Choroid plexus epithelial cell (primary cell): Measurements from ENCODE around the gene UTP18.
"Not testable (repeated sequence)": the region's sequence is repeated elsewhere in the genome, so short reads cannot be mapped to it uniquely, and the experiment has no call there.

Source experiments
- DNase-seq: peaks from one replicate; pipeline ENCODE4 v3.0.0-alpha.2; 2010; ENCODE audit warnings: low read depth
- H3K4me3 ChIP-seq: 2 replicates; pipeline ENCODE4 v1.5.1; 2011; ENCODE audit warnings: low read depth, mild to moderate bottlenecking, control low read depth, low read length, moderate library complexity
- TF ChIP-seq, protein P1 (sequence below): conservative IDR thresholded peaks from 2 replicates; pipeline ENCODE4 v1.5.1; 2011; ENCODE audit warnings: low read depth, mild to moderate bottlenecking, control low read depth, inconsistent platforms, low read length, moderate library complexity

UTP18 gene

GRCh38 chr17:51260237-51261023 lies at the start of gene UTP18:
TSS of gene UTP18 (plus strand) at chr17:51260546. CDS start at chr17:51260585, 39 bp downstream.
- peak within 1 kb of the TSS; percentile 74 for H3K4me3 ChIP-seq
- TF ChIP-seq, protein P1, sequence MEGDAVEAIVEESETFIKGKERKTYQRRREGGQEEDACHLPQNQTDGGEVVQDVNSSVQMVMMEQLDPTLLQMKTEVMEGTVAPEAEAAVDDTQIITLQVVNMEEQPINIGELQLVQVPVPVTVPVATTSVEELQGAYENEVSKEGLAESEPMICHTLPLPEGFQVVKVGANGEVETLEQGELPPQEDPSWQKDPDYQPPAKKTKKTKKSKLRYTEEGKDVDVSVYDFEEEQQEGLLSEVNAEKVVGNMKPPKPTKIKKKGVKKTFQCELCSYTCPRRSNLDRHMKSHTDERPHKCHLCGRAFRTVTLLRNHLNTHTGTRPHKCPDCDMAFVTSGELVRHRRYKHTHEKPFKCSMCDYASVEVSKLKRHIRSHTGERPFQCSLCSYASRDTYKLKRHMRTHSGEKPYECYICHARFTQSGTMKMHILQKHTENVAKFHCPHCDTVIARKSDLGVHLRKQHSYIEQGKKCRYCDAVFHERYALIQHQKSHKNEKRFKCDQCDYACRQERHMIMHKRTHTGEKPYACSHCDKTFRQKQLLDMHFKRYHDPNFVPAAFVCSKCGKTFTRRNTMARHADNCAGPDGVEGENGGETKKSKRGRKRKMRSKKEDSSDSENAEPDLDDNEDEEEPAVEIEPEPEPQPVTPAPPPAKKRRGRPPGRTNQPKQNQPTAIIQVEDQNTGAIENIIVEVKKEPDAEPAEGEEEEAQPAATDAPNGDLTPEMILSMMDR: no peak
- peak; percentile 99 for DNase-seq

DNA sequence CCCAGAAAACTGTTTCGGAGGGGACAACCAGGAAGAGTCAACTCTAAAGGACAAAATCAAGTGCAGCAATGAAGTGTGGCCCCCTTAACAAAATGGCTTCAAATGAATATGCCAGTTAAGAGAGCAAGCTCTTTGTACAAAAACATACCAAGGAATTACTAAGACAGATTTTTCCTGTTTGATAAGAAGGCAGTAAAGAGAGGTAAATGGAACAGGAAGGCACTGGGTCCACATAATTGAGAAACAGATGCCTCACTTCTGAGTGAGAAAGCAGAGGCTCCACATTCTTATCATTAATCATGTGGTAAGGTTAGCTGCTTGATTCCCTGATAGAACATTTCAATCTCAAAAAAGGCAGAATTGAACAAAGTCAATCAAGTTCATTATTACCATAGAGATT lies 45.4 kb upstream of the UTP18 start:
- DNase-seq: peak; percentile 21
- TF ChIP-seq, protein P1: no peak
- no peak overlapping the region for H3K4me3 ChIP-seq

GRCh38 chr17:51217946-51218345 lies 42.4 kb upstream of the UTP18 start:
- no peak overlapping the region for H3K4me3 ChIP-seq
- no peak for DNase-seq
- TF ChIP-seq, protein P1: no peak

GRCh38 chr17:51221322-51221721 lies 39.0 kb upstream of the UTP18 start:
- TF ChIP-seq, protein P1: no peak
- no peak overlapping the region for H3K4me3 ChIP-seq
- no peak for DNase-seq

DNA sequence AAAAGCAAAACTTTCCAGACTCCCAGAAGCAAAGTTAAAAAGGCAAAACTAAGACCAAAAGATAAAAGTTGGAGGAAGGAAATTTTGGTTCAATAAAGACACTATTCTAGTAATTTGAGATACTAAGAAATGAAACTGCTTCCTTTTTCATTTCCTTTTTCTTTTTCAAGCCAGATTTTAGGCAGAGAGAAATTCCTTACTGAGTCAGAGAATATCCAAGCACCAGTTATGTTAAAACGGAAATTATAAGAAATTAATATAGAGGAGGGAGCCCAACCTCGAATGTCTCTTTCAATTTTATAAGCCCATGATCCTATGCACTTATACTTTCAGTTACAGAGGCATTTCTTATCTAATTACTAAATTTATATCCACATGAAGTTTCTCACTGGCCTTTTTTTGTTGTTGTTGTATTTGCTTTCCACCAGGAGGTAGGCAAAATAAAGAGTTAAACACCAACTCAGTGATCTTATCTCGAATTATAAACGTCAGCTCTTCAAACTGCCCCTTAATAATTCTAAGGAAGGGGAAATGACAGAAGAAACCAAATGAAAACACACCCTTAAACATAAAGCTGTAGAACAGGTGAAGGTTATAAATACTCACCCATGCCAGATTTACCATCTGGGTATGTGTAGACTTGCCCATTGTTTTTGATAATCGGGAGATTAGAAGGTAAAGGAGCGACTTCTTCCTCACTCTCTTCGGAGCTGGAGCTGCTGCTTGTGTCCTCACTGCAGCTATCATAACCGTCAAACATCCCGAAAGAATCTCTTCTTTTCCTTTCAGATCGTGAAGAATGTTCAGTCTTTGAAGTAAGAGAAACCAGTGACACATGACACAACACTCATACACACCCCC lies 35.7 kb upstream of the UTP18 start:
- TF ChIP-seq, protein P1: no peak

GRCh38 chr17:51225523-51225922 lies 34.8 kb upstream of the UTP18 start:
- not testable (repeated sequence) for DNase-seq, H3K4me3 ChIP-seq

More for the DNA sequence above, 35.7 kb upstream of the UTP18 start:
- DNase-seq: peak; percentile 24
- no peak overlapping the region for H3K4me3 ChIP-seq

GRCh38 chr17:51228161-51228560 lies 32.2 kb upstream of the UTP18 start:
- peak; percentile 81 for DNase-seq
- TF ChIP-seq, protein P1: no peak
- no peak overlapping the region for H3K4me3 ChIP-seq
